Stromal cell of bone marrow (primary cell): ENCODE results near the gene ELMO1.

Experiments
- DNase-seq: peaks from one replicate; pipeline ENCODE4 v3.0.0-alpha.2; 2012; ENCODE audit warnings: low read depth

Gene ELMO1

DNA sequence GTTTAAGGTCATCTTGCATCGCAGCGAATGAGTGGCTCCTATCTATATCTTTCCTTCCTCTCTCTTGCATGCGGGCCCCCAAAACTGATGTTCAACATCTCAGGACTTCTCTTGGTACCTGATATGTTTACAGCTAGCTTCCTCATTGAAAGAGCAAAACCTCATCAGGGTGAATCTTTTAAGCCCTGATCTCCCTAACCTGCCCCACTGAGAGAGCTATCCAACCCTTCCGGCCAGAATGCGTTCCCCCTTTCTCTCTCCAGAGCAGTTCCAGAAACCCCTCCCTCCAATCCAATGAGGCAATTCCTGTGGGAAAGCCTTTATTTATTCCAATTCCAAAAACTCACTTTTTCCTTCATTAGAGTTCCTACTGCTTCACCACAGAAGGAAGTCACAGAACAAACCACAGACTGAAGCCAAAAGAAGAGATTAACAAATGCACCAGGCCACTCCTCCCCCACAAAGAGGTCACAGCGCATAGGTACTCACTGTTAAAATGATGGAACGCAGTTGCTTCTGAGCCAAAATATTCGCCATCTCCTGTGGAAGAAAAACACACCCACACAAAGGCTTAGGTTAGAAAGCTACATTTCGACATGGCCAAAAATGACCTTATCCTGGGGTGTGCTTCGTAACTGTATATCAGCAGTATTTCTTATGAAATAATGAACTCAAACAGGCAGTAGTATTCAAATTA is 232.4 kb downstream of the ELMO1 start:
- no peak for DNase-seq

DNA sequence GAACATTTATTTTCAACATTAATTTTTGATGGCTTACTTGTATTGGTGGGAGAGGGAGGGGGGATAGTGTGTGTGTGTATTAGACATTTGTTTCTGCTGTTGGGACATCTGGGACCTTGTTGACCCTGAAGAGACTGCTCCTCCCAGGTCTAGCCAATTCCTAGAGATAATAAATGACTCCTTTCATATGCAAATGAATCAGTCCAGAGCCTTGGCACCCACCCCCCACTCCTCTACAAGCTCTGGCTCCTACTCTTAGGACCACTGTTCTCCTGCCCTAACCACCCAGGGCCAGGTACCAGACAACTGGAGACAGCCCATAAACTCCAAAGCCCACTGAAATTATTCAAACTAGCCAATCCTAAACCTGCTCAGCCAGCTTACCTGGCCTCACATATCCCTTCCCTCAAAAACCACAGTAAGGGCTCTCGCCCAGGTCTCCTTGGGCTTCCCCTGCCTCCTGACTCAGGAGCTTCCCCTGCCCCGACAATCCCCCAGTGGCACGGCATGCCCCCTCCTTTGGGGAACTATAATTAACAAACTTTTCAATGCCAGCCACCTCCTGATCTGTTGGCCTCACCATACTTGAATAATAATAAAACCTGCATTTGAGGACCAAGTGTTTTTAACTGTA is 233.3 kb downstream of the ELMO1 start:
- no peak for DNase-seq

DNA sequence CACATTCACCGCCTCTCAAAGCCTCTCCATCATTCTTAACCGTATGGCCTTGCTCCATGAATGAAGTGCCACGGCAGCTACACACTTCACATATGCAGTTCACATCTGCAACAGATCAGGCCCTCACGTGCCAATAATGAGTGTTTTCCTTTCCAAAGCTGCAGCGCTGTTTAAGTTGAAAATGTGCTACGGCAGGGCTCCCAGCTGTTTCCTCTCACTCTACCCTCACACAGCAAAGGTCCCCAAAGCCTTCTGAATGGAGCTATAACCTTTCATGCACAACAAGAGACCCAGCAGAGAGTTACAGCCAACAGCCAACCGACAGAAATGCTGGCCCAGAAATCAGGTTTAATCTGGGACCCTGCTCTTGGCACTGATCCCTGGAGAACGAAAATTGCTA is 236.1 kb downstream of the ELMO1 start:
- no peak for DNase-seq

DNA sequence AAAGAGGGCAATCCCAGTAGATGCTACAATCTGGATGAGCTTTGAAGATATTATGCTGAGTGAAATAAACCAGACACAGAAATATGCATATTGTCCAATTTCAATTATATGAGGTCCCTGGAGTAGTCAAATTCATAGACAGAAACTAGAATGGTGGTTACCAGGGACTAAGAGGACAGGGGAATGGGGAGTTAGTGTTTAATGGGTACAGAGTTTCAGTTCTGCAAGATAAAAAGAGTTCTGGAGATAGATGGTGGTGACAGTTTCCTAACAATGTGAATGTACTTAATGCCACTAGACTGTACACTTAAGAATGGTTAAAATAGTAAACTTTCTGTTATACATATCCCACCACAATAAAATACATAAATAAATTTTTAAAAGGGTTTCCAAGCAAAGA is 236.6 kb downstream of the ELMO1 start:
- DNase-seq: no peak

DNA sequence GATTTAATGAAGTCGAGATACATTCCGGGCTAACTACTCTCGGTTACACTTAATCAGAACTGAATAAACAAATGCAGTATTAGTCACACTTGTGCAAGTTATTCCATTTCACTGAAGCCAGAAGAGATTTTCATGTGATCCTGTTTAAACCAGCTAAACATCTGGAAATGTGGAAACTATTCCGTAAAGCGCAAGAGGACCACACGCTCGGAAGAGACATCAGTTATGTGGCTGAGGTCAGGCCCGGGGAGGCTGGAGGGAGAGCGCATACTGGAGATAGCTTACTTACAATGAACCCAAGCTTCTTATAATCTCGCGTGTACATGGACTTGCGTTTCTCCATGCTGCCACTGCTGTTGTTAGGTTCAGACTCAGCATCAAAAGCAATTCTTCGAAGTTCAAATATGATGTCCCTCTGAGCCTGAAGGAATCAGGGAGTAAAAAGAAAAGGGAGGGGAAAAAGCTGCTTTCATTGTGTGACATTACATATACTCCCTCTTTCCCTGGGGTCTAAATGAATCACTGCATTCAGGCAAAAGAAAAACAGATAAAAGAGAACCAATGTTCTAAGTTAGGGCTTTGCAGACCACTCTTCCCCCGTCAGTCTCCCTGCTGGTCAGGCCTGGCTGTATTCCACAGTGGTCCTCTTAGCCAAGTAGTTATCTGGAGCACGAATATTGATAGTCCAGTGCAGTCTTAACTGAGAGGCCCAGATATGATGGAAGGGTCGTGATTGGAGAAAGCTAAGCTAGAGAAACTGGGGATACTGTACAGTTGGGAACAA is 237.4 kb downstream of the ELMO1 start:
- peak; percentile 80 for DNase-seq

DNA sequence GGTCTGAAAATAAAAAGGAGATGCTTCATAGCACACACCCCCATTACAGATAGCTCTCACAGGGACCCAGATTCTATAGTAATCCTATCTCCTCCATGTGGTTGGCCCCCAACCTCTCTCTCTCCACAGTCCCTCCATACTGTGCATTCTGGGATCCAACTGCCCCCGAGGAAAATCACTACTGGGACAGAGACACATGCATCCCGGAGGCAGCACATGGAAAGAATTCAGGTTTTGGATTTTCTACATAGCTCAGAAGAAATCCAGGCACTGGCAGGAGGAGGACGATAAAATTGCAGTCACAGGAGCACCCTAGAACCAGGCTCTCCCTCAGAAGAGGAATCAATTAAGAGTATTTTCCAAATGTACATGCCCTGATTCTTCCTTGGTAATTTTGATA is 239.5 kb downstream of the ELMO1 start:
- DNase-seq: no peak

DNA sequence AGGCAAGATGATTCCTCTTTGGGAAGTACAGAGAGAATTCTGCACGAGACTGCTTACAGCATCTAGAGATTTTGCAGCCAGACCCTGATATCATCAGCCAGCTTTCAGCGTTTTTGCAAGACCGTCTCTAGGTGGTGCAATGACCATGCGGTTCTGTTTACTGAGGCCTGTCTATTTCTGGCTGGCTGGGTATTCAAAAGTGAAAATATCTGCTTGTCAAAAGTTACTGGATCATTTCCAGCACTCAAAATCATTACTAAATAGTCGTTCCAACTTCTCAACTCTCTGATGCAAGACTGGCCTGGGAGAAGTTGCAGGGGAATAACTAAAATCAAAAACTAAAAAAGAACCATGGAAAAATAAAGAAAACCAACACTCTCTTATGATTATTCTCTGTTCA is 240.1 kb downstream of the ELMO1 start:
- peak; percentile 88 for DNase-seq

DNA sequence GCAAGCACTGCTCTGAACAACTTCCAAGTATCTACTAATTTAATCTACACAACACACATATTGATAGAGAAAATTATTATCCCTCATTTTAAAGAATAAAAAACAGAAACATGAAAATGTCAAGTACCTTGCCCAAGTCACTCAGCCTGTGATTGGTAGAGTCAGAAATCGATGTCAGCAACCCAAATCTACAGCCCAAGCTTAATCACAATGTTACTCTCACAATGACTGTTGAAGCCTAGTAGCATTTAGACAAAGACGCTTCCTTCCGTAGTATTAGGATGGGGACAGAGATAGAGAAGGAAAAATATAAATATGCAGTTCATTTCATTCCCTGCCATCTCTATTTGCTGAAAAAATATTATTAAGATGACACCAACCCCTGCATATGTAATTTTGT is 242.5 kb downstream of the ELMO1 start:
- no peak for DNase-seq

DNA sequence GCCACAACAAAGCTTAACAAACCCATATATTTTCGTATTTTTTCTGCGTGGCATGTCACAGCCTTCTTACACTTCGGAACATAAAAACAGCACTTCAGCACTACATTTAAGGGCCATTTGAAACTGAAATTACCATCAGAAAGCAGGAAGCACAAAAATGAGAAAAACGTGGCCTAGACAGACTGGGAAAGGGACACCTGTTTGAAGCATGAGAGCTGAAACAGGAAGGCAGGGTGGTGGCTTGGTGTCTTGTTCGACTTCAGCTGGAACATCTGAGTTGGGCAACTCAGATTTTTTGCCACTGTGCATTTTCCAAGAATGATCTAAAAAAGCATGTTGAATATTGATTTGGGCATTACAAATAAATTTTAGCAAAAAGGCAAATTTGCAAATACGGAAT is 243.2 kb downstream of the ELMO1 start:
- no peak for DNase-seq

DNA sequence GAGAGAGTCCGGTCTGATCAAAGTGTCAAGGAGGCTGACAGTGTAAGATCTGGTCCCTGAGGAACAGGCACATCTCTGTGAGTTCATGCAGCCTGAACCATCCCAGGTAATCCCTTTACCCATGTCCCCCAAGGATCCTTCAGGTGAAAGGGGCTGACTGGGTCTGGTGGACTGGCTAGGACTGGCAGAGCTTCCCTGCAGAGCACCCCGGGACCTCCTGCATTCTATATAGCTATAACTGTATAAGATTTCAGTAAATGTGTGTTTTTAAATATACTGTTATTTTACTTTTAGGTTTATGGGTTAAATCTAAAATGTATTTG is 246.8 kb downstream of the ELMO1 start:
- DNase-seq: no peak

DNA sequence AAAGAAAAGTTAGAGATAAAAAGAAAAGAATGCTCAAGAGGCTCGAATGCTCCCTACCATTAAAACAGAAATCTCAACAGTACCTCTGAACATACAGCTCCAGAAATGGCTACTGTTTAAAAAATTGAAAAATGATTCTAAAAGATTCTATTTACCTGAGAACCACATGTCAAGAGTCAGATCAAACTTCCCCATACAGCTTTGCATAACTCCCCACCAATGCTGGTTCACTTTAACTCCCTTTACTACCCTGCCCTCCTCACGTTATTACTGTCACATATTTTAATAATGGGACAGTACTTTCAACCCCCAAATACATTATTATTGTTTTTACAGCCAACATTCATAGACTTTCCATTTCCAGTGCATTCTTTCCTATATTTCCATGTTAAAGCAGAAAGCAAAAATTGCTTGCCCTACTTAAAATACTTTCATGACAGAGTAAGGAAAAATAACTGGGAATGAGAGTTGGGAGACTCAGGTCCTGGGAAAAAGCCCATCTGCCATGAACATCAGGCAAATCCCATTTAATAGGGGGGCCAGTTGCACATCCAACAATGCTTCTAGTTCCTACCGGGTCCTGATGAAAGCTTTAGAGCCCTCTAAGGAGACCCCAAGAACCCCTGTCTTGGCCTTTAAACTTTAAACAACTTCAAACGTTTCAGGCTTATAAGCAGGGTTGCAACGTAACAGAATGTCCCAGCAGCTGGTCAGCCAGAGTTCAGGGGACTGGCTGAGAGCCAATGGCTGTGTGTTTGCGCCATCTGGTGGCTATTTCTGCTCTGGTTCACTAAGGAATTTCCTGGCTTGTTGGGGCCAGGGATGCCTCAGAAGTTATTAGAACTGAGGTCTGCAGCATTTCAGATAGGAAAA is 247.4 kb downstream of the ELMO1 start:
- DNase-seq: peak; percentile 60

DNA sequence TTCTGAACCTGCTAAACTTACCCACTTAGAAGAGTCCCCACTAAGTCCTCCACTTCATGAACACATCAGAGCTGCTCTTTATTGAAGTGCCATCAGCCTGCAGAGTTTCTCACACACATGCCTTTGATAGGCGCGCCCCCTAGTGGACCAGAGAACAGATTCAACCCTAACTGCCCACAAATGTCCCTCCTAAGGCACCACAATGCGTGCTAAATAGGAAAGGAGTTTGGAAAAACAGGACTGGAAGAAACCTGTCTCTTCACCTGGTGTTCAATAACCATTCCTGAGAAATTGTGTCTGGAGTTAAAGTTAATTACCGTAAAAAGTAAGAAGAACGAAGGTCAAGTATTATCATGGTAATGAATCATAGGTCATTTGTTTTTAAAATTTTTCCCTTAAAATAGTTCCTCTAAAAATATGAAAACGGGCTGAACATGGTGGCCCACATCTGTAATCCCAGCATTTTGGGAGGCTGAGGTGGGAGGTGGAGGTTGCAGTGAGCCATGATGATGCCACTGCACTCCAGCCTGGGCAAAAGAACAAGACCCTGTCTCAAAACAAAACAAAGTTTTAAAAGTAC is 249.7 kb downstream of the ELMO1 start:
- peak; percentile 48 for DNase-seq

DNA sequence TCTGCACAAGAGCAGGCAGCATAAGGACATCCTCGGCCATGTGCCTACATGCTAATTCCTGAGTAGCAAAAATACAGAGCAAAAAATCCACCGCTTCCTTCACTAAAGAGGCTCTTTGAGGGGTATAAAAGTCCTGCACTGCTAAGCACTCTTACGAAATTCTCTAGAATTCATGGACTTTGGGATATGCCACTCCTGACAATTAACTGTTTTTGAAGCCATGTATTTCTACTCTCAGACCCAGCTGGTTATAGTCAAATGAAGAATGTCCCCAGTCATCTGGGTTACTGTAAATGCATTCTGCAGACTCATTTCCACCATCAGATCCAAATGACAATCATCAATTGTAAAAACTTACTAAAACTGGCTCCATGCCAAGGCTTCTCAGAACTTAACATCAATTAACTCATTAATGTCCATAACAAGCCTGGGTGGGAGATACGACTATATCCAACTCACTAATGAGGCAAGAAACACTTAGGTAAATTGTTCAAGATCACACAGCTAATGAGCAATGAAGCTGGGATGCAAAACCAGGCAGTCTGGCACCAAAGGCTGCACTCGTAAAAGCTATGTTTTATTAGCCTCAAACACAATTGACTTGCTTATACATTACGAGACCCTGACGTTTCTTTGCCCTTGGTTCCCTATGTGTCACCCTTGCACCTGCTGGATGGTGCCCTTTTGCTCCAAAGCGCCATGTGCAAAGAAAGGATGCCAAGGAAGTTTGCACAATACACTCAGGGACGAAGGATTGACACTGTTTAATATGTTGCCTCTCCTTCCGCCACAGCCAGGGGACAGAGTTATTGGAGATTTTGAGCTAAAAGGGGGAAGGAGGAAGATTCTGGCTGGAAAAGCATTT is 250.4 kb downstream of the ELMO1 start:
- DNase-seq: no peak

DNA sequence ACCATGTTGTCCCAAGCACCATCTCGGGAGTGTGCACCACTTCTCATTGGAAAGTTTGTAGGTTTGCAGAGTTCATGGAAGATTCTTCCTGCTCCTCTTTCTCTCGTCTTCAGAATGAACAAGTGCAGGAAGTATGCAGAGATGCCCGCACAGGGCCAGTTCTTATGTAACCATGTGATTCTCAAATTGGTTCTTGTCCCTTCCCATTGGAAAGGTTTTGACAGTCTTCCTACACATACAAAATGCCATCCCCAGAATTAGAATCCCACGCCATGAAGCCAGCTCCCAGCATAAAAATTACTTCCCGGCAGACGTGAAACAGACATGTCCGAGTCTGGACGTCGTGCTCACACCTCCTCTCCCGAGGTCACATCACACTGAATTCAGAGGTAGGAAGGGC is 251.6 kb downstream of the ELMO1 start:
- no peak for DNase-seq

DNA sequence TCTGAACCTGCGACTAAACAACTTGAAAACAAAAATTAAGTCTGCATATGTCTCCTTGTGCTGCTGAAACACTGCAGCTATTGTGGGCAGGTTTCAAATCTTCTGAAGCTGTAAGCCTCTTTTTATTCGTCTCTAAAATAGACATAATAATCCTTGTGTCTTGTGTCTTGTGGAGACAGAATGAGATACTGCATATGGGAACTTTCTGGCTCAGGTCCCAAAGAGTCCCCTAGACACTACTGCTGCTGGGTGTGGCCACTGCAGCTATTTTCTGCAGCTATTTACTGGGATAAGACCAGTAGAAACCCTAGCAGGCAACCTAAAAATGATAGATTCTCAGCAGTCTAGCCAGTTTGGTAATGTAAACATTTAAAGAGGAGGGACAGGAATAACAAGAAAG is 252.0 kb downstream of the ELMO1 start:
- DNase-seq: no peak

DNA sequence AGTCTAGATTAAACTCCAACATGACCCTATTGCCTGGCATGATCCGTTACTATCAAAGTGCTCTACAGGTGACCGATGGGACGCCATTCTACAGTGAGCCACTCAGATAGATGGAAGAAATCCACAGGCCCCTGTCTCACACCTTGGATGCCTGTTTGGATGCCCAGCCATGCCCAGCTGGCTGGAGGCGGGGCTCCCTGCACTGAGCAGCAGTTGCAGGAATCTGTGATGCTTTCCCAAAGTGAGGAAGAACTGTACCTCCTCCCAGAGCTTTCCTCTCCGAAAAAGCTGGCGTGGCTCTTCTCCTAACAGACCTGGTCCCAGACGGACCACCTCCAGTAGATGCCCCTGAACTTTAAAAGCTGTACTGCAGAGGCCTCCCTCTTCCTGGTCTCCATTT is 253.3 kb downstream of the ELMO1 start:
- DNase-seq: no peak

DNA sequence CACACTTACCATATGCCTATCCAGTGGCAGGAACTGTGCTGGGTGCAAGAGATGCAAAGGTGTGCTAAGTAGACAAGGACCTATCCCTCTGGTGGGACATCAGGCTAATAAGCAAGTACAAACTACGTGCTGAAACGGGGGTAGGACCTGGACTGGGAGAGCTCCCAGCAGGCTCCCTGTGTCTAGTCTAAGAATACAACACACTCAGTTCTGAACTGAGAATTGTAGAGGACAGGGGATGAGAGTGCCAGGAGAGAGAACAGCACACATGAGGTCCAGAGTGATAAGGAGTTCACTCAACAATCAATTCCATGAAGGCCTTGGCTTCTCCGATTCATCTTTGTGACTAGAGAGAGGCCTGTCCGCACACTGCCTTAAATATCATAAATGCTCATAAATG is 253.7 kb downstream of the ELMO1 start:
- DNase-seq: no peak

DNA sequence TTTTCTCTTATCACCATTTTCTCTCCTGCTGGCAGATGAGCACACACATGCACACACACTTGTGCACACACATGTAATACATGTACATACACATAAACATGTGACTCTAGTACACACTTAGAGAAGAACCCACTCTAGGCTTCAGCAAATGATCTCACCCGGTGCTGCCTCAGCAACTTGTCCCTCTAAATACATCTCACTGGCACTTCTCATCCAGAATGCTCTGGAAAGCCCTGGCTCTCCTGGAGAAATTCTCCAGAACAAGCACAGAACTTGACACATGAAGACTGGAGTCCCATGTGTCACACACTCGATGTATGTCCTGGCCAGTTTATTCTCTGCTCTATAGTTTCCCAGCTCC is 254.9 kb downstream of the ELMO1 start:
- no peak for DNase-seq

DNA sequence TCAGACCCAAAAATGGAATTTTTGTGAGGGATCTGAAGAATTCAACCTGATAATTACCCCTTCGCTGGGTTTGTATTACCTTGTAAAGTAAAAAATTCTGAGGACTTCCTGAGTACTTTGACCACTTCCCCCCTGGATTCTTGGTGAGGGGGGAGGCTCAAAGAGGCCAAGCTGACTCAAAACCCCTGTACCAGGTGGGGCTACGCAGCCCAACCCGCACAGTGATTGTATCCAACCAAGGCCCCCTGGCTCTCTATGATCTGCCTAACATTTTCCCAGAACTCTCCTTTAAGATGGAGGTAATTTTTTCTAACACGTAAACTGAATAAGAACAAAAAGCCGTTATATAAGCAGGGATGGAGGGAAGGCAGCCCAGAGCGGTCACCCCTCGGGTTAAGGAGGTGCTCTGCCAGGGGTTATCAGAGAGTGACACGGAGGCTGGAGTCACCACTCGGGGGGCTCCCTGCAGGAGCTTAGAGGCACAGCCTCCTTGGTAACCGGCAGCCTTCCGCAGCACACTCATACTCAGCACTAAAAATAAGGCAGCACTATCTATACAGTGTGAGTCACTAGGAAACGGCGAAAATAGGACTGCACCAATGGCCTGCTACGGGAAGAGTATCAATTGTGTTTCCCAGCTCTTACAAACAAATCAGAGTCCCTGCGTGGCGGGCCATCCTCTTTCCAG is 255.4 kb downstream of the ELMO1 start:
- no peak for DNase-seq

DNA sequence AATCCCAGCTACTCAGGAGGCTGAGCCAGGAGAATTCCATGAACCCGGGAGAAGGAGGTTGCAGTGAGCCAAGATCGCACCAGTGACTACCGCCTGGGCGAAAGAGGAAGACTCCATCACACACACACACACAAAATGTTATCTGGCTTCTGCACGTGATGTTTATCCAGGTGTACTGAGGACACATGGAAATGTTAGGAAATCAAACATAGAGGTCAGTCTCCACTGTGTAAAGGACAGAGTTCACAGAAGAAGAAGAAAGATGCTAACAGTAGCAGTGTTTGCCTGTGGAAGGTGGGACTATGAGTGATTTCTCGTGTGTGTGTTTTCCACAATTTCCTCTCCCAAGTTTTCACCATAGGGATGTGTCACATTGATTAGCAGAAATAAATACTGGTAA is 256.9 kb downstream of the ELMO1 start:
- DNase-seq: no peak

DNA sequence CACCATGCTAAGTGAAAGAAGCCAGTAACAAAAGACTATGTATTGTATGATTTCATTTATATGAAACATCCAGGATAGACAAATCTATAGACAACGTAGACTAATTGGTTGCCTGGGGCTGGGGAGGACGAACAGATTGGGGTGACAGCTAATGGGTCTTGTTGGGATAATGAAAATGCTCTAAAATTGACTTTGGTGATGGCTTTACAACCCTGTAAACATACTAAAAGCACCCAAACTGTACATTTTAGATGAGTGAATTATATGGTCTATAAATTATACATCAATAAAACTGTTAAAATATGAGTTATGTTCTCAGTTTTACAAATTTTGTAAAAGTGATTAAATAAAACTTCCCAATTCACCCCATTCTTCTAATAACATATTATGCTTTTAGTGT is 261.5 kb downstream of the ELMO1 start:
- DNase-seq: no peak
